HepG2 (cell line): ENCODE measurements around the gene RTP2. TPM values are rescaled to one million over a fixed set of nuclear protein-coding genes. Genes with fewer than 3 reads are reported as not detected.
A peak's percentile ranks its signal among the peaks of the same experiment; 100 is the strongest.

ENCODE experiments used
- ATAC-seq: fragments of 200-7000 bp; cut with Tn5 transposase; 3 replicates; pipeline ENCODE4 v1.9.1; 2020; ENCODE audit warnings: mild to moderate bottlenecking, moderate library complexity
- BruUV-seq: library from RNA; stranded (reverse); fragments of 400-500 nt; replicated peaks from 2 replicates; lab custom pipeline; 2021; lab: Mats Ljungman, UMichigan
- CTCF ChIA-PET: fragments of 300-600 bp; formaldehyde crosslinking; extraction: SDS; loops from one replicate; lab custom pipeline; 2021; ENCODE audit warnings: low total read pairs, inconsistent platforms, low intra/inter-chr PET ratio; lab: Yijun Ruan, JAX
- POLR2A ChIA-PET: fragments of 350-600 bp; sonication (Branson Sonifier 250); formaldehyde crosslinking; loops from one replicate; lab custom pipeline; 2020; ENCODE audit warnings: antibody characterized with exemption, inconsistent platforms; lab: Yijun Ruan, JAX
- DNase-seq: peaks from one replicate; pipeline ENCODE4 v3.0.0-alpha.2; 2015; ENCODE audit warnings: low spot score
- FAIRE-seq: peaks from 3 replicates; lab custom pipeline; 2011; peaks lifted over from hg19 to GRCh38; lab: Jason Lieb, UNC
- H2AFZ ChIP-seq: one replicate; pipeline ENCODE4 v1.6.1; 2011; ENCODE audit warnings: low read length, inconsistent platforms
- H3K27ac ChIP-seq: fragments of 300-600 bp; 3 replicates; pipeline ENCODE4 v1.8.0; 2011; ENCODE audit warnings: mixed run types, mild to moderate bottlenecking, mixed read lengths, low read length, inconsistent platforms; ENCODE audit not compliant: insufficient read depth; ENCODE audit errors: extremely low read length
- H3K27me3 ChIP-seq, 2 experiments: fragments of 200-600 bp in 1 of 2; 2 replicates in 1 of 2; 3 replicates in 1 of 2; pipeline versions ENCODE4 v1.6.0 to v1.8.0; 2011; ENCODE audit warnings: low read length in 2 of 2, mild to moderate bottlenecking in 2 of 2, moderate library complexity in 2 of 2, inconsistent platforms in 1 of 2; ENCODE audit not compliant: insufficient read depth in 2 of 2, control insufficient read depth in 1 of 2
- H3K36me3 ChIP-seq, 2 experiments: fragments of 200-600 bp in 1 of 2; replicated peaks in 1 of 2; 2 replicates in 1 of 2; 3 replicates in 1 of 2; pipeline versions ENCODE4 v1.5.1 to v1.8.0; 2011; ENCODE audit warnings: low read length in 2 of 2, inconsistent platforms in 1 of 2; ENCODE audit not compliant: insufficient read depth in 2 of 2, control insufficient read depth in 1 of 2
- H3K4me1 ChIP-seq: 2 replicates; pipeline ENCODE4 v1.5.1; 2012; ENCODE audit warnings: low read length, inconsistent platforms; ENCODE audit not compliant: insufficient read depth
- H3K4me2 ChIP-seq: 2 replicates; pipeline ENCODE4 v1.6.0; 2011; ENCODE audit warnings: low read depth, low read length, inconsistent platforms
- H3K4me3 ChIP-seq, 3 experiments: fragments of 200-600 bp in 1 of 3; sonication (generic), shearing (Covaris generic) in 1 of 3; replicated peaks in 1 of 3; 2 replicates each; pipeline ENCODE4 v1.5.1; 2011 to 2016; ENCODE audit warnings: low read length in 3 of 3, inconsistent platforms in 2 of 3, low read depth in 2 of 3, mild to moderate bottlenecking in 2 of 3, control low read depth in 1 of 3, mixed read lengths in 1 of 3; ENCODE audit not compliant: insufficient read depth in 1 of 3
- H3K79me2 ChIP-seq: one replicate; pipeline ENCODE4 v1.6.1; 2011; ENCODE audit warnings: low read length, inconsistent platforms; ENCODE audit not compliant: insufficient read depth
- H3K9ac ChIP-seq: 2 replicates; pipeline ENCODE4 v1.6.0; 2011; ENCODE audit warnings: mild to moderate bottlenecking, low read depth, low read length, inconsistent platforms; ENCODE audit not compliant: insufficient read depth
- H3K9me3 ChIP-seq: 2 replicates; pipeline ENCODE4 v1.5.1; 2012; ENCODE audit warnings: mild to moderate bottlenecking, low read length
- H4K20me1 ChIP-seq: 2 replicates; pipeline ENCODE4 v1.6.0; 2011; ENCODE audit warnings: inconsistent platforms, mild to moderate bottlenecking, low read length, moderate library complexity; ENCODE audit not compliant: insufficient read depth
- ELK4 ChIP-seq: sonication (generic); formaldehyde crosslinking; IDR thresholded peaks from 2 replicates; pipeline ENCODE4 v1.9.0; 2021; ENCODE audit warnings: missing genetic modification reagents, borderline replicate concordance
- ERF ChIP-seq: IDR thresholded peaks from 2 replicates; pipeline ENCODE4 v1.6.1; 2018; ENCODE audit warnings: missing biosample characterization, missing genetic modification reagents
- ESRRA ChIP-seq: sonication (generic); formaldehyde crosslinking; IDR thresholded peaks from 2 replicates; pipeline ENCODE4 v1.5.1; 2020; ENCODE audit warnings: mild to moderate bottlenecking, low read depth, missing genetic modification reagents
- FOXP1 ChIP-seq, 2 experiments: fragments of 450-650 bp in 1 of 2; IDR thresholded peaks; 2 replicates each; pipeline ENCODE4 v1.6.1; 2017 to 2018; ENCODE audit warnings: antibody characterized with exemption in 1 of 2
- FOXP4 ChIP-seq: sonication (generic); formaldehyde crosslinking; IDR thresholded peaks from 2 replicates; pipeline ENCODE4 v1.4.0; 2020; ENCODE audit warnings: missing genetic modification reagents
- MXI1 ChIP-seq: IDR thresholded peaks from 3 replicates; pipeline ENCODE4 v1.6.1; 2012; ENCODE audit warnings: low read depth, low read length, inconsistent platforms, borderline replicate concordance
- PITX1 ChIP-seq: sonication (generic); formaldehyde crosslinking; IDR thresholded peaks from 2 replicates; pipeline ENCODE4 v1.5.1; 2020; ENCODE audit warnings: mild to moderate bottlenecking, missing genetic modification reagents
- RARA ChIP-seq: IDR thresholded peaks from 2 replicates; pipeline ENCODE4 v1.6.1; 2016; ENCODE audit warnings: missing genetic modification reagents, missing compliant biosample characterization
- RNF2 ChIP-seq: fragments of 450-650 bp; conservative IDR thresholded peaks from 2 replicates; pipeline ENCODE4 v1.6.1; 2016; ENCODE audit warnings: low read depth
- SALL1 ChIP-seq: sonication (generic); formaldehyde crosslinking; IDR thresholded peaks from 2 replicates; pipeline ENCODE4 v1.8.0; 2022; ENCODE audit warnings: mild to moderate bottlenecking, missing genetic modification reagents
- SKI ChIP-seq: fragments of 450-650 bp; IDR thresholded peaks from one replicate; pipeline ENCODE4 v1.6.1; 2018; ENCODE audit warnings: mild to moderate bottlenecking; ENCODE audit not compliant: partially characterized antibody
- SMC3 ChIP-seq: IDR thresholded peaks from 2 replicates; pipeline ENCODE4 v1.6.1; 2011; ENCODE audit warnings: low read length, improper control_type of control experiment
- STAG1 ChIP-seq: sonication (generic); formaldehyde crosslinking; IDR thresholded peaks from 2 replicates; pipeline ENCODE4 v1.4.0; 2020; ENCODE audit warnings: missing genetic modification reagents
- ZBTB33 ChIP-seq: sonication (generic); formaldehyde crosslinking; IDR thresholded peaks from 2 replicates; pipeline ENCODE4 v1.4.0; 2020; ENCODE audit warnings: missing genetic modification reagents
- ZSCAN12 ChIP-seq: sonication (generic); formaldehyde crosslinking; IDR thresholded peaks from 2 replicates; pipeline ENCODE4 v1.9.0; 2021; ENCODE audit warnings: mild to moderate bottlenecking, missing genetic modification reagents
- WGBS: methylation state at CpG from one replicate; pipeline ENCODE4 v1.1.6; 2017; ENCODE audit warnings: low lambda C conversion rate; 5-methylcytosine and 5-hydroxymethylcytosine counted together
- in situ Hi-C: cut with HindIII; loops from 2 replicates; pipeline ENCODE4 v1.10.0; 2017; ENCODE audit warnings: low pct_unique_long_range_greater_than_20kb; ENCODE audit not compliant: extremely low pct_ligation_motif_present
- intact Hi-C: fragments of 100-400 bp; cut with micrococcal nuclease; formaldehyde crosslinking; loops from one replicate; pipeline ENCODE4 v1.10.0; 2022; ENCODE audit not compliant: unreplicated experiment
- polyA plus RNA-seq, 8 experiments: library from polyadenylated mRNA; depleted of rRNA in 3 of 8; stranded (reverse) in 7 of 8; unstranded in 1 of 8; fragments of >200 nt; fragmentation: Illumina TruSeq in 4 of 8; extraction: Trizol in 4 of 8; gene quantifications; 2 replicates each; pipeline versions ENCODE4 v1.2.1 to v1.2.3, GENCODE V29; 2011 to 2016; ENCODE audit warnings: low read depth in 4 of 8, missing spikeins in 1 of 8, mixed read lengths in 1 of 8; ENCODE audit not compliant: insufficient read depth in 1 of 8
- total RNA-seq, 5 experiments: library from RNA; depleted of rRNA; stranded (reverse); fragments of >200 nt; fragmentation: Illumina TruSeq; extraction: Trizol; gene quantifications; 2 replicates each; pipeline ENCODE4 v1.2.3, GENCODE V29; 2016; ENCODE audit warnings: low read depth in 1 of 5
- TF ChIP-seq, protein P1 (sequence below): sonication (generic); formaldehyde crosslinking; IDR thresholded peaks from 2 replicates; pipeline ENCODE4 v1.4.0; 2020; ENCODE audit warnings: missing genetic modification reagents, mild to moderate bottlenecking, borderline replicate concordance

RTP2 gene
- total and polyA plus RNA-seq, 2 of the 13 experiments (the other 11 are each of a cell fraction or from before 2014, with no cell fraction given) = not detected

DNA sequence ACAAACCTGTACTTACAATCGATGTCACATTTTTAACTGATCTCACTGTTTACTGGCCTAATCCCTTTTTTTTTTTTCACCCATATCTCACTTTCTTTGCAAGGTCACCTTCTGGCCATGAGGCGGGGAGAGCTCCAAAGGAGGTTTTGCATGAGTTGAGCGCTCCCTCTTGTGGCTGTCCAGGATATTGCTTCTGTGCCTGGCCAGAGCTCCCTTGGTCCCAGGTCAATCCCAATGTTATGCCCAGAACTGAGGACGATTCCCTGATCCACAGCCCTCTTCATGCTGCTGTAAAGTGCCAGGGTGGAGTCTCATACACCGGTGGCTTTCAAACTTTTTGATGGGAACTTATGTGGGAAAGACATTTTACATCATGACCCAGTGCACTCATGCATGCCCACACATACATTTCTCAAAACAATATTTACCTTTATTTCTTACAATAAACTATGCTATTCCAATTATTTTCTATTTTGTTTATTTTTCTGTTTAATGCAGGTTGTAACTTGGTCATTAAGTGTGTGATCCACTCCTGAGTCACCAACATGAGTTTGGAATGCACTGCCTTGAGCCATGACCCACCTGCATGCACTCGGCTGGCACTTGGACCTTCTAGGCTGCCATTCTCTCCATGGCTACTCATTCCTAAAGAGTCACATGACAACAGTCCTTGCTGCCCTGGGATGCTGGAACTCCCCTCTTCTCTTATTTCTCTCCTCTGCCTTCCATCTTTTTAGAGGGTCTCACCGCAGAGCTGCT, 22.5 kb downstream of the RTP2 start:
- Histone ChIP-seq H3K4me2 (peak overlapping the region; percentile 36; the same call in 1 of the 2 replicates), H3K36me3 (no peaks in the 10 kb centered on the region), H3K4me1 (peaks cover 8% of the 10 kb centered on the region), H2AFZ (no peak overlapping the region), H3K4me3 (no peak overlapping the region), H3K9me3 (no peaks in the 10 kb centered on the region), H3K9ac (no peak overlapping the region), H4K20me1 (no peaks in the 10 kb centered on the region), H3K79me2 (no peaks in the 10 kb centered on the region), H3K27me3 (no peaks in the 10 kb centered on the region), H3K27ac (no peak overlapping the region)
- no TSS peak for BruUV-seq
- ChIA-PET CTCF (interaction anchor here (1.2 to 3.6 kb wide), 6 partner anchors 35 to 460 kb away, joined by 3 to 71 read pairs (median 20); no protein-coding TSS in a partner anchor), POLR2A (interaction anchor here (1.0 to 1.1 kb wide), 2 partner anchors 362 to 460 kb away, joined by 5 to 8 read pairs; no protein-coding TSS in a partner anchor)
- in situ Hi-C loops = loop anchor here (5.0 kb wide), 3 partner anchors 63 to 458 kb away; no protein-coding TSS in a partner anchor
- 13% methylated on average over 7 of the region's 7 CpGs for WGBS
- FAIRE-seq (peak; percentile 82), DNase-seq (peak; percentile 73), ATAC-seq (peak; percentile 98)
- intact Hi-C loops = loop anchor here (1.0 to 2.0 kb wide), 5 partner anchors 34 to 460 kb away; no protein-coding TSS in a partner anchor
- 0 out of 2 replicates have a peak, but pooled peaks have one; percentile 29 for TF ChIP-seq SALL1
- TF ChIP-seq PITX1 (CRISPR knock-in tag) = peak; percentile 74; the same call in 1 of the 2 replicates
- TF ChIP-seq ERF (CRISPR knock-in tag) = 0 out of 2 replicates have a peak, but pooled peaks have one; percentile 28
- no peak for TF ChIP-seq SKI
- peak; percentile 91 for TF ChIP-seq STAG1
- TF ChIP-seq RARA (CRISPR knock-in tag) = peak; percentile 23; the same call in 1 of the 2 replicates
- TF ChIP-seq SMC3 = peak; percentile 96
- TF ChIP-seq ZSCAN12 (CRISPR knock-in tag) = no peak
- no peak for TF ChIP-seq FOXP4 (CRISPR knock-in tag)
- no peak for TF ChIP-seq MXI1
- no peak for TF ChIP-seq ELK4
- no peak for TF ChIP-seq FOXP1 (IDR thresholded peaks at IDR 0.05)
- TF ChIP-seq FOXP1 (CRISPR knock-in tag; IDR thresholded peaks at IDR 0.05) = 0 out of 2 replicates have a peak, but pooled peaks have one; percentile 22
- TF ChIP-seq ZBTB33 (CRISPR knock-in tag) = no peak
- 0 out of 2 replicates have a peak, but pooled peaks have one; percentile 28 for TF ChIP-seq RNF2
- TF ChIP-seq, protein P1, sequence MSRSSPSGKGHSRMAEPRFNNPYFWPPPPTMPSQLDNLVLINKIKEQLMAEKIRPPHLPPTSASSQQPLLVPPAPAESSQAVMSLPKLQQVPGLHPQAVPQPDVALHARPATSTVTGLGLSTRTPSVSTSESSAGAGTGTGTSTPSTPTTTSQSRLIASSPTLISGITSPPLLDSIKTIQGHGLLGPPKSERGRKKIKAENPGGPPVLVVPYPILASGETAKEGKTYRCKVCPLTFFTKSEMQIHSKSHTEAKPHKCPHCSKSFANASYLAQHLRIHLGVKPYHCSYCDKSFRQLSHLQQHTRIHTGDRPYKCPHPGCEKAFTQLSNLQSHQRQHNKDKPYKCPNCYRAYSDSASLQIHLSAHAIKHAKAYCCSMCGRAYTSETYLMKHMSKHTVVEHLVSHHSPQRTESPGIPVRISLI = peak; percentile 89
- TF ChIP-seq ESRRA (CRISPR knock-in tag) = peak; percentile 96
